Gastrocnemius medialis (tissue), 4 donors: ENCODE measurements around the gene SLC17A8. TPM values are rescaled to one million over a fixed set of nuclear protein-coding genes. Genes with fewer than 3 reads are reported as not detected.

Experiments
- ATAC-seq, 2 donors: fragments of 150-250 bp; one replicate each; pipeline ENCODE4 v1.9.1; 2016
- DNase-seq, 2 donors: peaks; one replicate each; pipeline ENCODE4 v3.0.0-alpha.2; 2019
- H3K27ac ChIP-seq, 4 donors: fragments of 200-600 bp; sonication (generic); 1 replicate in 1 of 4; 2 replicates in 3 of 4; pipeline ENCODE4 v1.5.1; 2016 to 2018; ENCODE audit warnings: mild to moderate bottlenecking in 2 of 4, moderate library complexity in 1 of 4
- H3K27me3 ChIP-seq, 3 donors: fragments of 200-600 bp; sonication (generic) in 2 of 3; 1 replicate in 1 of 3; 2 replicates in 2 of 3; pipeline versions ENCODE4 v1.5.1 to v1.6.0; 2016 to 2019; ENCODE audit warnings: mild to moderate bottlenecking in 1 of 3, moderate library complexity in 1 of 3
- H3K36me3 ChIP-seq, 2 donors: fragments of 200-600 bp; sonication (generic) in 1 of 2; one replicate each; pipeline ENCODE4 v1.5.1; 2017 to 2018
- H3K4me1 ChIP-seq, 2 donors: fragments of 200-600 bp; sonication (generic) in 1 of 2; one replicate each; pipeline ENCODE4 v1.5.1; 2016 to 2017; ENCODE audit warnings: mild to moderate bottlenecking in 2 of 2
- H3K4me3 ChIP-seq, 4 donors: fragments of 200-600 bp; sonication (generic) in 3 of 4; 1 replicate in 1 of 4; 2 replicates in 3 of 4; pipeline ENCODE4 v1.5.1; 2016 to 2019; ENCODE audit warnings: mild to moderate bottlenecking in 2 of 4
- H3K9me3 ChIP-seq, 3 donors: fragments of 200-600 bp; sonication (generic) in 2 of 3; 1 replicate in 1 of 3; 2 replicates in 2 of 3; pipeline ENCODE4 v1.5.1; 2016 to 2019
- CTCF ChIP-seq, 5 experiments: fragments of 450-650 bp in 3 of 5; fragments of 200-600 bp in 2 of 5; sonication (generic) in 2 of 5; IDR thresholded peaks in 4 of 5; conservative IDR thresholded peaks in 1 of 5; 1 replicate in 4 of 5; 2 replicates in 1 of 5; pipeline ENCODE4 v1.5.1; 2016 to 2019; ENCODE audit warnings: antibody characterized with exemption in 5 of 5, mild to moderate bottlenecking in 3 of 5, moderate library complexity in 3 of 5
- POLR2A ChIP-seq, 2 donors: fragments of 450-650 bp; IDR thresholded peaks; one replicate each; pipeline ENCODE4 v1.6.1; 2017; ENCODE audit warnings: antibody characterized with exemption in 2 of 2, mild to moderate bottlenecking in 2 of 2, moderate library complexity in 2 of 2
- in situ Hi-C, 4 donors: fragments of 200-750 bp; cut with MboI; loops; one replicate each; pipeline versions ENCODE4 v1.15.0 to v1.8.0; 2017; ENCODE audit warnings: low sequenced_read_pairs in 4 of 4
- intact Hi-C: fragments of 100-400 bp; cut with DNase I; formaldehyde crosslinking; loops from one replicate; pipeline ENCODE4 v1.15.1; 2023; ENCODE audit warnings: low total_unique reads
- total RNA-seq, 4 donors: library from RNA; depleted of rRNA; stranded (reverse); fragments of >200 nt; gene quantifications; one replicate each; pipeline versions ENCODE4 v1.1.0 to v1.2.3, GENCODE V29; 2016

SLC17A8 gene
- total RNA-seq, 4 donors from 2014 or later = 0.31 TPM; not detected in 3

GRCh38 chr12:100393200-100393599 is 36.3 kb downstream of the SLC17A8 start:
- intact Hi-C loops (no loop called here), in situ Hi-C loops (no loop called here)
- Histone ChIP-seq H3K4me1 (no peaks in the 10 kb centered on the region), H3K9me3 (no peaks in the 10 kb centered on the region), H3K27ac (no peak overlapping the region), H3K36me3 (no peaks in the 10 kb centered on the region), H3K27me3 (no peaks in the 10 kb centered on the region), H3K4me3 (no peak overlapping the region)
- no peak for ATAC-seq
- no peak for DNase-seq
- TF ChIP-seq POLR2A (IDR thresholded peaks at IDR 0.05) = no peak
- TF ChIP-seq CTCF (IDR thresholded peaks at IDR 0.05 in 4 of 5, conservative IDR thresholded peaks at IDR 0.05 in 1 of 5) = no peak

GRCh38 chr12:100395811-100396210 is 38.9 kb downstream of the SLC17A8 start:
- H3K36me3 ChIP-seq = no peaks in the 10 kb centered on the region
- H3K27me3 ChIP-seq = no peaks in the 10 kb centered on the region
- intact Hi-C loops (no loop called here), in situ Hi-C loops (no loop called here)
- no peak for DNase-seq
- no peak for ATAC-seq
- no peaks in the 10 kb centered on the region for H3K9me3 ChIP-seq
- no peak for TF ChIP-seq CTCF (IDR thresholded peaks at IDR 0.05 in 4 of 5, conservative IDR thresholded peaks at IDR 0.05 in 1 of 5)
- TF ChIP-seq POLR2A (IDR thresholded peaks at IDR 0.05) = no peak
- no peak overlapping the region for H3K27ac ChIP-seq
- no peak overlapping the region for H3K4me3 ChIP-seq
- no peaks in the 10 kb centered on the region for H3K4me1 ChIP-seq

- H3K27me3 ChIP-seq = no peaks in the 10 kb centered on the region
- H3K27ac ChIP-seq = no peak overlapping the region
- H3K9me3 ChIP-seq = no peaks in the 10 kb centered on the region
- no peaks in the 10 kb centered on the region for H3K36me3 ChIP-seq
- ATAC-seq (no peak), DNase-seq (no peak)
- no peak overlapping the region for H3K4me3 ChIP-seq
- intact Hi-C loops (no loop called here), in situ Hi-C loops (no loop called here)
- no peaks in the 10 kb centered on the region for H3K4me1 ChIP-seq
- TF ChIP-seq POLR2A (IDR thresholded peaks at IDR 0.05) = no peak
- TF ChIP-seq CTCF (IDR thresholded peaks at IDR 0.05 in 4 of 5, conservative IDR thresholded peaks at IDR 0.05 in 1 of 5) = no peak
Measured at GRCh38 chr12:100398307-100398706, 41.4 kb downstream of the SLC17A8 start.

- no peak for ATAC-seq
- in situ Hi-C loops = no loop called here
Measured at GRCh38 chr12:100399095-100399494, 42.2 kb downstream of the SLC17A8 start.

More at GRCh38 chr12:100399095-100399494, 42.2 kb downstream of the SLC17A8 start:
- Histone ChIP-seq H3K9me3 (no peaks in the 10 kb centered on the region), H3K4me1 (no peaks in the 10 kb centered on the region), H3K4me3 (no peak overlapping the region), H3K36me3 (no peaks in the 10 kb centered on the region), H3K27me3 (no peaks in the 10 kb centered on the region), H3K27ac (no peak overlapping the region)
- TF ChIP-seq CTCF (IDR thresholded peaks at IDR 0.05 in 4 of 5, conservative IDR thresholded peaks at IDR 0.05 in 1 of 5) (no peak), POLR2A (IDR thresholded peaks at IDR 0.05) (no peak)
- no peak for DNase-seq
- intact Hi-C loops = no loop called here
